A673 (cell line): ENCODE data around the gene BTN1A1. TPM values are rescaled to one million over a fixed set of nuclear protein-coding genes. Genes with fewer than 3 reads are reported as not detected.

Experiments used
- BruUV-seq: library from RNA; stranded (reverse); fragments of 400-500 nt; replicated peaks from 2 replicates; lab custom pipeline; 2021; lab: Mats Ljungman, UMichigan
- CTCF ChIA-PET: fragments of 300-600 bp; sonication (Branson Sonifier 250); formaldehyde crosslinking; loops from one replicate; lab custom pipeline; 2022; ENCODE audit warnings: antibody characterized with exemption; lab: Charles Lee
- POLR2A ChIA-PET: fragments of 300-600 bp; sonication (Branson Sonifier 250); formaldehyde crosslinking; loops from one replicate; lab custom pipeline; 2022; ENCODE audit warnings: antibody characterized with exemption; ENCODE audit not compliant: low non-redundant PET; lab: Charles Lee
- DNase-seq: peaks from one replicate; pipeline ENCODE4 v3.0.0-alpha.2; 2015; ENCODE audit warnings: low spot score
- H3K27ac ChIP-seq: fragments of 200-600 bp; sonication (generic); 2 replicates; pipeline ENCODE4 v1.5.1; 2016; ENCODE audit warnings: mixed run types, low read depth, mild to moderate bottlenecking, mixed read lengths, antibody characterized with exemption, low read length; ENCODE audit not compliant: poor library complexity, severe bottlenecking
- H3K27me3 ChIP-seq: fragments of 200-600 bp; sonication (generic); replicated peaks from 2 replicates; pipeline ENCODE4 v1.6.1; 2017; ENCODE audit warnings: mixed run types, low read depth, mild to moderate bottlenecking, mixed read lengths, antibody characterized with exemption, low read length; ENCODE audit not compliant: insufficient read depth, poor library complexity
- H3K36me3 ChIP-seq: fragments of 200-600 bp; sonication (generic); 2 replicates; pipeline ENCODE4 v1.6.1; 2016; ENCODE audit warnings: mixed run types, mild to moderate bottlenecking, mixed read lengths, antibody characterized with exemption, low read length; ENCODE audit not compliant: insufficient read depth, poor library complexity, severe bottlenecking
- H3K4me1 ChIP-seq: fragments of 200-600 bp; sonication (generic); 2 replicates; pipeline ENCODE4 v1.6.1; 2017; ENCODE audit warnings: mixed run types, mild to moderate bottlenecking, mixed read lengths, antibody characterized with exemption, low read length; ENCODE audit not compliant: insufficient read depth, poor library complexity, severe bottlenecking
- H3K4me3 ChIP-seq: fragments of 200-600 bp; sonication (generic); 2 replicates; pipeline ENCODE4 v1.5.1; 2016; ENCODE audit warnings: low read depth, mixed run types, mild to moderate bottlenecking, mixed read lengths, low read length; ENCODE audit not compliant: poor library complexity, severe bottlenecking
- H3K9me3 ChIP-seq: fragments of 200-600 bp; sonication (generic); 2 replicates; pipeline ENCODE4 v1.6.1; 2016; ENCODE audit warnings: mixed run types, low read depth, mild to moderate bottlenecking, mixed read lengths, antibody characterized with exemption, low read length; ENCODE audit not compliant: poor library complexity, severe bottlenecking
- CTCF ChIP-seq: fragments of 300-800, 200-600 bp; sonication (generic); conservative IDR thresholded peaks from 2 replicates; pipeline ENCODE4 v1.5.1; 2017; ENCODE audit warnings: low read depth, mild to moderate bottlenecking, antibody characterized with exemption, low read length, moderate library complexity, mixed read lengths
- EZH2 ChIP-seq: fragments of 200-600 bp; sonication (generic); IDR thresholded peaks from 2 replicates; pipeline ENCODE4 v1.6.1; 2017; ENCODE audit warnings: borderline replicate concordance, low read depth, mild to moderate bottlenecking, mixed read lengths, antibody characterized with exemption, low read length; ENCODE audit not compliant: poor library complexity, severe bottlenecking
- intact Hi-C: fragments of 100-400 bp; cut with micrococcal nuclease; formaldehyde crosslinking; loops from one replicate; pipeline ENCODE4 v1.10.0; 2022; ENCODE audit not compliant: unreplicated experiment
- total RNA-seq: library from RNA; stranded (reverse); gene quantifications from 2 replicates; pipeline ENCODE4 v1.2.3, GENCODE V29; 2021

Gene BTN1A1
- total RNA-seq, 1 experiment from 2014 or later = not detected

GRCh38 chr6:26483727-26484126 lies 16.4 kb upstream of the BTN1A1 start:
- Histone ChIP-seq H3K27ac (no peak overlapping the region), H3K27me3 (no peaks in the 10 kb centered on the region), H3K9me3 (no peaks in the 10 kb centered on the region), H3K4me3 (no peak overlapping the region), H3K36me3 (no peaks in the 10 kb centered on the region), H3K4me1 (no peaks in the 10 kb centered on the region)
- CTCF ChIA-PET = no interaction called here
- BruUV-seq = no TSS peak
- TF ChIP-seq CTCF = no peak
- no peak for TF ChIP-seq EZH2
- POLR2A ChIA-PET = no interaction called here
- DNase-seq = no peak
- intact Hi-C loops = no loop called here

- no peaks in the 10 kb centered on the region for H3K9me3 ChIP-seq
- ChIA-PET POLR2A (no interaction called here), CTCF (no interaction called here)
- H3K27ac ChIP-seq = no peak overlapping the region
- no peaks in the 10 kb centered on the region for H3K36me3 ChIP-seq
- TF ChIP-seq CTCF (no peak), EZH2 (no peak)
- intact Hi-C loops = no loop called here
- no peaks in the 10 kb centered on the region for H3K4me1 ChIP-seq
- no peaks in the 10 kb centered on the region for H3K27me3 ChIP-seq
- BruUV-seq = no TSS peak
- H3K4me3 ChIP-seq = no peak overlapping the region
- DNase-seq = no peak
Measured at GRCh38 chr6:26484161-26484560, 15.9 kb upstream of the BTN1A1 start.

GRCh38 chr6:26485112-26485780 lies 14.9 kb upstream of the BTN1A1 start:
- CTCF ChIA-PET = interaction anchor here (0.9 kb wide), 1 partner anchor 144 kb away, joined by 4 read pairs; no protein-coding TSS in a partner anchor
- TF ChIP-seq CTCF (no peak), EZH2 (no peak)

More at GRCh38 chr6:26485112-26485780, 14.9 kb upstream of the BTN1A1 start:
- POLR2A ChIA-PET = no interaction called here
- Histone ChIP-seq H3K9me3 (no peaks in the 10 kb centered on the region), H3K4me3 (no peak overlapping the region), H3K36me3 (no peaks in the 10 kb centered on the region), H3K27ac (no peak overlapping the region), H3K27me3 (no peaks in the 10 kb centered on the region), H3K4me1 (no peaks in the 10 kb centered on the region)
- intact Hi-C loops = no loop called here
- BruUV-seq = no TSS peak
- no peak for DNase-seq
